Parathyroid adenoma (tissue), 2 donors: ENCODE results near the gene WDR20.

Source experiments
- H2AFZ ChIP-seq: fragments of 300-600 bp; sonication (generic); one replicate; pipeline ENCODE4 v1.7.0; 2017; ENCODE audit warnings: antibody characterized with exemption, mild to moderate bottlenecking
- H3K27ac ChIP-seq: fragments of 300-600 bp; sonication (generic); one replicate; pipeline ENCODE4 v1.7.0; 2017
- H3K27me3 ChIP-seq: fragments of 300-600 bp; sonication (generic); one replicate; pipeline ENCODE4 v1.7.0; 2017; ENCODE audit warnings: low read length; ENCODE audit not compliant: control insufficient read depth, insufficient read depth
- H3K36me3 ChIP-seq: fragments of 300-600 bp; sonication (generic); one replicate; pipeline ENCODE4 v1.7.0; 2017; ENCODE audit warnings: low read length; ENCODE audit not compliant: control insufficient read depth, insufficient read depth
- H3K4me1 ChIP-seq: fragments of 300-600 bp; sonication (generic); one replicate; pipeline ENCODE4 v1.7.0; 2017; ENCODE audit warnings: control low read depth
- H3K4me2 ChIP-seq: fragments of 300-600 bp; sonication (generic); one replicate; pipeline ENCODE4 v1.7.0; 2017; ENCODE audit warnings: low read length
- H3K4me3 ChIP-seq: fragments of 300-600 bp; sonication (generic); one replicate; pipeline ENCODE4 v1.7.0; 2017; ENCODE audit warnings: low read depth, low read length
- H3K79me2 ChIP-seq: fragments of 300-600 bp; sonication (generic); one replicate; pipeline ENCODE4 v1.7.0; 2017; ENCODE audit warnings: control low read depth
- H3K9ac ChIP-seq: fragments of 300-600 bp; sonication (generic); one replicate; pipeline ENCODE4 v1.7.0; 2017; ENCODE audit warnings: mild to moderate bottlenecking
- H3K9me3 ChIP-seq: fragments of 300-600 bp; sonication (generic); one replicate; pipeline ENCODE4 v1.7.0; 2017; ENCODE audit warnings: low read length; ENCODE audit not compliant: control insufficient read depth
- CTCF ChIP-seq: fragments of 300-600 bp; sonication (generic); IDR thresholded peaks from one replicate; pipeline ENCODE4 v1.7.0; 2017; ENCODE audit warnings: antibody characterized with exemption, mild to moderate bottlenecking
- donor health status: primary hyperparathyroidism.

The WDR20 gene

GRCh38 chr14:102154121-102154520 is 14.4 kb downstream of the WDR20 start:
- H3K9me3 ChIP-seq: no peaks in the 10 kb centered on the region
- H3K4me1 ChIP-seq: peaks cover 5% of the 10 kb centered on the region
- no peaks in the 10 kb centered on the region for H3K36me3 ChIP-seq
- TF ChIP-seq CTCF: no peak
- H3K4me2 ChIP-seq: no peak overlapping the region
- H3K4me3 ChIP-seq: no peak overlapping the region
- peaks cover 79% of the 10 kb centered on the region for H3K79me2 ChIP-seq
- H2AFZ ChIP-seq: no peak overlapping the region
- H3K9ac ChIP-seq: no peak overlapping the region
- no peak overlapping the region for H3K27ac ChIP-seq
- H3K27me3 ChIP-seq: no peaks in the 10 kb centered on the region

- H3K27ac ChIP-seq: no peak overlapping the region
- TF ChIP-seq CTCF: no peak
Observed at GRCh38 chr14:102154821-102155549, 15.3 kb downstream of the WDR20 start.

GRCh38 chr14:102157346-102157745 is 17.6 kb downstream of the WDR20 start:
- Histone ChIP-seq H2AFZ (no peak overlapping the region), H3K27me3 (no peaks in the 10 kb centered on the region), H3K4me1 (peaks cover 5% of the 10 kb centered on the region), H3K79me2 (peaks cover 76% of the 10 kb centered on the region), H3K9me3 (no peaks in the 10 kb centered on the region), H3K9ac (no peak overlapping the region), H3K36me3 (no peaks in the 10 kb centered on the region), H3K4me3 (no peak overlapping the region), H3K4me2 (no peak overlapping the region), H3K27ac (no peak overlapping the region)
- TF ChIP-seq CTCF: no peak

More at GRCh38 chr14:102154821-102155549, 15.3 kb downstream of the WDR20 start:
- Histone ChIP-seq H3K79me2 (peaks cover 83% of the 10 kb centered on the region), H3K4me3 (no peak overlapping the region), H3K4me1 (peaks cover 5% of the 10 kb centered on the region), H3K36me3 (no peaks in the 10 kb centered on the region), H3K9me3 (no peaks in the 10 kb centered on the region), H3K27me3 (no peaks in the 10 kb centered on the region), H2AFZ (no peak overlapping the region), H3K9ac (no peak overlapping the region), H3K4me2 (no peak overlapping the region)

- no peak for TF ChIP-seq CTCF
- Histone ChIP-seq H3K4me3 (no peak overlapping the region), H3K9ac (no peak overlapping the region), H3K79me2 (peaks cover 74% of the 10 kb centered on the region), H2AFZ (no peak overlapping the region), H3K36me3 (no peaks in the 10 kb centered on the region), H3K4me1 (peaks cover 7% of the 10 kb centered on the region), H3K4me2 (no peak overlapping the region), H3K9me3 (no peaks in the 10 kb centered on the region), H3K27me3 (no peaks in the 10 kb centered on the region), H3K27ac (no peak overlapping the region)
Observed at GRCh38 chr14:102158797-102159196, 19.1 kb downstream of the WDR20 start.

- Histone ChIP-seq H3K4me3 (no peak overlapping the region), H2AFZ (no peak overlapping the region), H3K4me1 (peaks cover 2% of the 10 kb centered on the region), H3K9ac (no peak overlapping the region), H3K27me3 (no peaks in the 10 kb centered on the region), H3K9me3 (no peaks in the 10 kb centered on the region), H3K27ac (no peak overlapping the region), H3K4me2 (no peak overlapping the region), H3K79me2 (peaks cover 73% of the 10 kb centered on the region), H3K36me3 (no peaks in the 10 kb centered on the region)
- TF ChIP-seq CTCF: no peak
Observed at GRCh38 chr14:102159841-102160240, 20.1 kb downstream of the WDR20 start.
